Measurements from ENCODE around the gene ATAD3B. TPM values are rescaled to one million over a fixed set of nuclear protein-coding genes. Genes with fewer than 3 reads are reported as not detected.

ATAD3B gene
- total and polyA plus RNA-seq, 10 of the 15 experiments (the other 5 are each of a cell fraction or from before 2014, with no cell fraction given) = 0.03 to 38.8 (median 23.8) TPM

- H2AFZ ChIP-seq (ENCODE audit: control insufficient read depth, low read depth, low read length) = peak overlapping the region; percentile 71
- ATAC-seq (peak; percentile 92), DNase-seq (ENCODE audit: low read depth, low spot score) (peak; percentile 36), FAIRE-seq (peak; percentile 70)
- intact Hi-C loops (cut with micrococcal nuclease; ENCODE audit: unreplicated experiment) = no loop called here
- no peaks in the 10 kb centered on the region for H3K27me3 ChIP-seq (replicated peaks in 1 of 2; ENCODE audit: control insufficient read depth in 2 of 2, insufficient read depth in 2 of 2, low read length in 1 of 2)
- POLR2A ChIA-PET = interaction anchor here (1.1 to 1.3 kb wide), 2 partner anchors 25 to 64 kb away, joined by 3 read pairs; partner anchors contain the start of gene CCNL2
- CTCF ChIA-PET = interaction anchor here (0.6 to 1.9 kb wide), 3 partner anchors 25 to 90 kb away, joined by 3 to 5 read pairs (median 3); no protein-coding TSS in a partner anchor
- peak overlapping the region; percentile 27; the same call in 1 of the 2 replicates for H3K9ac ChIP-seq (ENCODE audit: control insufficient read depth, insufficient read depth, low read length)
- H4K20me1 ChIP-seq (ENCODE audit: control insufficient read depth, insufficient read depth) = no peaks in the 10 kb centered on the region
- H3K9me3 ChIP-seq (replicated peaks; ENCODE audit: control insufficient read depth, insufficient read depth, low read length) = no peaks in the 10 kb centered on the region
- WGBS (ENCODE audit: insufficient coverage, insufficient replicate concordance, low lambda C conversion rate, missing lambda C conversion rate) = 31% methylated on average over 24 of the region's 26 CpGs
- SMC1A ChIA-PET (ENCODE audit: uncharacterized antibody, unreplicated experiment) = interaction anchor here (1.0 to 1.3 kb wide), 2 partner anchors 21 to 262 kb away, joined by 3 read pairs; partner anchors contain the start of gene CDK11A
- H3K27ac ChIP-seq (ENCODE audit: control insufficient read depth, insufficient read depth) = 0 out of 2 replicates have a peak overlapping the region, but pooled peaks have one; percentile 24
- RAD21 ChIA-PET (ENCODE audit: unreplicated experiment) = interaction anchor here (0.9 kb wide), 1 partner anchor 24 kb away, joined by 3 read pairs; no protein-coding TSS in a partner anchor
- peak overlapping the region; percentile 36; the same call in 1 of the 2 replicates for H3K4me3 ChIP-seq
- H3K4me2 ChIP-seq (ENCODE audit: control insufficient read depth, insufficient read depth) = peak overlapping the region; percentile 63
- H3K79me2 ChIP-seq (ENCODE audit: control insufficient read depth, insufficient read depth, low read length) = no peaks in the 10 kb centered on the region
- H3K36me3 ChIP-seq (ENCODE audit: control insufficient read depth in 2 of 2, insufficient read depth in 2 of 2, low read length in 1 of 2) = no peaks in the 10 kb centered on the region
- TSS peak; percentile 77 for BruUV-seq (replicated peaks)
- in situ Hi-C loops (cut with MboI) = no loop called here
- peaks cover 8% of the 10 kb centered on the region for H3K4me1 ChIP-seq (ENCODE audit: control insufficient read depth, insufficient read depth, low read length)
- peak; percentile 36; the same call in 1 of the 2 replicates for TF ChIP-seq DPF2 (IDR thresholded peaks at IDR 0.05)
- TF ChIP-seq BCL11A (IDR thresholded peaks at IDR 0.05; ENCODE audit: low read depth, low read length) = no peak
- peak; percentile 52; the same call in 1 of the 2 replicates for TF ChIP-seq PKNOX1 (IDR thresholded peaks at IDR 0.05)
- no peak for TF ChIP-seq MTA3 (IDR thresholded peaks at IDR 0.05; ENCODE audit: borderline replicate concordance, low read length)
- TF ChIP-seq MEF2A (IDR thresholded peaks at IDR 0.05; ENCODE audit: insufficient read depth, low read depth, low read length) = no peak
- TF ChIP-seq NBN (IDR thresholded peaks at IDR 0.05) = 0 out of 2 replicates have a peak, but pooled peaks have one; percentile 44
- peak; percentile 60; the same call in 1 of the 2 replicates for TF ChIP-seq NKRF (conservative IDR thresholded peaks at IDR 0.05)
- TF ChIP-seq NFYB (IDR thresholded peaks at IDR 0.05; ENCODE audit: insufficient read depth, low read depth, low read length) = no peak
- peak; percentile 58; the same call in 1 of the 2 replicates for TF ChIP-seq FOXK2 (IDR thresholded peaks at IDR 0.05)
- no peak for TF ChIP-seq MLLT1 (IDR thresholded peaks at IDR 0.05)
- no peak for TF ChIP-seq STAT1 (conservative IDR thresholded peaks at IDR 0.05)
- TF ChIP-seq SREBF2 (IDR thresholded peaks at IDR 0.05; ENCODE audit: low read length) = no peak
- TF ChIP-seq NFIC (IDR thresholded peaks at IDR 0.05; ENCODE audit: low read depth, low read length) = no peak
- peak; percentile 34 for TF ChIP-seq KLF5 (IDR thresholded peaks at IDR 0.05; ENCODE audit: partially characterized antibody)
- no peak for TF ChIP-seq EGR1 (IDR thresholded peaks at IDR 0.05; ENCODE audit: borderline replicate concordance in 1 of 2, low read depth in 2 of 2, low read length in 2 of 2)
- no peak for TF ChIP-seq KDM1A (IDR thresholded peaks at IDR 0.05; ENCODE audit: borderline replicate concordance)
Observed at GRCh38 chr1:1462318-1462966, 9.1 kb upstream of the ATAD3B start.
